GM21723 (cell line): ENCODE results near the gene SAMHD1.
"Not testable (repeated sequence)": the region's sequence is repeated elsewhere in the genome, so short reads cannot be mapped to it uniquely, and the experiment has no call there.

Experiments
- ATAC-seq: cut with Tn5 transposase; IDR thresholded peaks from one replicate; pipeline ENCODE4 v1.9.1; 2021; ENCODE audit warnings: mild to moderate bottlenecking, moderate library complexity; ENCODE audit not compliant: unreplicated experiment

SAMHD1 gene

GRCh38 chr20:36951198-36951978 lies at the start of gene SAMHD1:
Gene SAMHD1 (minus strand): TSS chr20:36951708. CDS start chr20:36951643, 65 bp downstream.
- ATAC-seq: peak; percentile 81

DNA sequence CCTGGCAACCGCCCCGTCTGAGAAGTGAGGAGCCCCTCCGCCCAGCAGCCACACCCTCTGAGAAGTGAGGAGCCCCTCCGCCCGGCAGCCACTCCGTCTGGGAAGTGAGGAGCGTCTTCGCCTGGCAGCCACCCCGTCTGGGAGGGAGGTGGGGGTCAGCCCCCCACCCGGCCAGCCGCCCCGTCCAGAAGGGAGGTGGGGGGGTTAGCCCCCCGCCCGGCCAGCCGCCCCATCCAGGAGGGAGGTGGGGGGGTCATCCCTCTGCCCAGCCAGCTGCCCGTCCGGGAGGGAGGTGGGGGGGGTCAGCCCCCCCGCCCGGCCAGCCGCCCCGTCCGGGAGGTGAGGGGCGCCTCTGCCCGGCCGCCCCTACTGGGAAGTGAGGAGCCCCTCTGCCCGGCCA lies 48.7 kb upstream of the SAMHD1 start:
- ATAC-seq: not testable (repeated sequence)

DNA sequence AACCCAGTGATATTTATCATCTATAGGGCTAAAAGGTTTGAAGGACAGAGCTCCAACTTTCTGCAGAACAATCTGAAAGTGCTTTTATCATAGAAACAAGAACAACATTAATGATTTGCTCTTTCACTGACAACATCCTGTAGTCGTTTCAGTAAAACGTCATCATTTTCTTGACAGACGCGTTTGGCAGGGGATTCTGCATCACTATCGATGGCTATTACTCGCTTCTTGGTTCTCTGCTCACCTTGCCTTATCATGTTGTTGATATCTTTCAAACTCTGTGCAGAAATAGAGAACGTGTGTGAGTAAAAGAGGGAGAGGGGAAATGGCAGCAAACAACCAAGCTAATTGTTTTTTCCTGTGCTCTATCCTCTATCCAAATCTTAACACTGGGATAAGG lies 47.1 kb upstream of the SAMHD1 start:
- no peak for ATAC-seq

DNA sequence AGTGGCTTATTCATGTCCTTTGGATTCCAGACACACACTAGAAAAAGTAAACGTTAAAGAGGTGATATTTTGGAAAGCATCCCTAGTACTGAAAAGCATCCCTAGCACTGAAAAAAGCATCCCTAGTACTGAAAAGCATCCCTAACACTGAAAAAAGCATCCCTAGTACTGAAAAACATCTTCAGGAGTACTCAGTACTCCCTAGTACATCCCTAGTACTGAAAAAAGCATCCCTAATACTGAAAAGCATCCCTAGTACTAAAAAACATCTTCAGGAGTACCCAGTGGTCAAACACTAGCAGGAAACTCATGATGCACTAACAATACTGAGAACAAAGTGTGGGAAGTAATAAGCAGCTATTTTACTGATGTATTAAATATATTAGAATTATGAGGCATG lies 45.6 kb upstream of the SAMHD1 start:
- ATAC-seq: no peak

DNA sequence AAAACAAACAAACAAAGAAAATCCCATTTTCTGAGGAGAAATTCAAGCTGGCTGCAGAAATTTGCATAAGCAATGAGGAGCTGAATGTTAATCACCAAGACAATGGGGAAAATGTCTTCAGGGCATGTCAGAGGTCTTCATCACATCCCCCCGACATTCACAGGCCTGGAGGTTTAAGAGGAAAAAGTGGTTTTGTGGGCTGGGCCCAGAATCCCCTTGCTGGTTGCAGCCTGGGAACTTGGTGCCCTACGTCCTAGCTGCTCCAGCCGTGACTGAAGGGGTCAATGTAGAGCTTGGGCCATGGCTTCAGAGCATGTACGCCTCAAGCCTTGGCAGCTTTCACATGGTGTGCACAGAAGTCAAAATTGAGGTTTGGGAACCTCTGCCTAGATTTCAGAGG lies 42.7 kb upstream of the SAMHD1 start:
- ATAC-seq: not testable (repeated sequence)

DNA sequence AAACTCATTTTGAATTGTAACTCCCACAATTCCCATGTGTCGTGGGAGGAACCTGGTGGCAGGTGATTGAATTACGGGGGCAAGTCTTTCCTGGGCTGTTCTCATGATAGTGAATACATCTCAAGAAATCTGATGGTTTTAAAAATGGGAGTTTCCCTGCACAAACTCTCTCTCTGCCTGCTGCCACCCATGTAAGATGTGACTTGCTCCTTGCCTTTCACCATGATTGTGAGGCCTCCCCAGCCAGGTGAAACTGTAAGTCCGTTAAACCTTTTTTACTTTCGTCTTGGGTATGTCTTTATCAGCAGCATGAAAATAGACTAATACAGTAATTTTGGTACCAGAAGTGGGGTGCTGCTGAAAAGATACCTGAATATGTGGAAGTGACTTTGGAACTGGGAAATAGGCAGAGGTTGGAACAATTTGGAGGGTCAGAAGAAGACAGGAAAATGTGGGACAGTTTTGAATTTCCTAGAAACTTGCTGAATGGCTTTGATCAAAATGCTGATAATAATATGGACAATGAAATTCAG lies 41.4 kb upstream of the SAMHD1 start:
- ATAC-seq: no peak

GRCh38 chr20:36991703-36992102 lies 40.2 kb upstream of the SAMHD1 start:
- no peak for ATAC-seq

- ATAC-seq: no peak
Measured at GRCh38 chr20:36989797-36990196, 38.3 kb upstream of the SAMHD1 start.

DNA sequence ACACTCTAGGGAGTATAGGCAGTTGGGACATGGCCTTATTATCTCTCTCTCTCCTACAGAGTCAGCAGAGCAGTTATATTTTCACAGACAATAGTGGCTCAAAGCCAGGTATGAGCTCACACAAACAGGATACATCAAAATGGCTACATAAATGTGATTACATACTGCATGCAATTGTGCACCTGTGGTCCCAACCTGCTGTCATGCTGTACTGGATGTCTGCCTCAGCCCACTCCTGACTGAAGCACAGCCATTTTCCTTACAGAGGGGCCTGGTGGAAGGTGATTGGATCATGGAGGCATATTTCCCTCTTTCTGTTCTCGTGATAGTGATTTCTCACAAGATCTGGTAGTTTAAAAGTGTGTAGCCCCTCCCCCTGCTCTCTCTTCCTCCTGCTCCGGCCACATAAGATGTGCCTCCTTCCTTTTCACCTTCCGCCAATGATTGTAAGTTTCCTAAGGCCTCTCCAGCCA lies 37.0 kb upstream of the SAMHD1 start:
- no peak for ATAC-seq

DNA sequence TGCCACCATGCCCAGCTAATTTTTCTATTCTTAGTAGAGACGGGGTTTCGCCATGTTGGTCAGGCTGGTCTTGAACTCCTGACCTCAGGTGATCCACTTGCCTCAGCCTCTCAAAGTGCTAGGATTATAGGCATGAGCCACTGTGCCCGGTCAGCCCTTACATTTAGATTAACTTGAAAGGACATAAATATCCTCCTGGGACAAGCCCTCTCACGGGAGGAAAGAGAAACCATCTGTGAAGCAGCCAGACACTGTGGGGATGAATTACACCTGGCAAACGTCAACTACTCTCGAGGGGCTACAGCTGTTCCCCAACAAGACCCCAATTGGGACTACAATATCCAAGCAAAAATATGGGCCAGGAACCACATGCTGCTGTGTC lies 32.7 kb upstream of the SAMHD1 start:
- no peak for ATAC-seq

GRCh38 chr20:36975099-36975818 lies 23.8 kb upstream of the SAMHD1 start:
- ATAC-seq: no peak

DNA sequence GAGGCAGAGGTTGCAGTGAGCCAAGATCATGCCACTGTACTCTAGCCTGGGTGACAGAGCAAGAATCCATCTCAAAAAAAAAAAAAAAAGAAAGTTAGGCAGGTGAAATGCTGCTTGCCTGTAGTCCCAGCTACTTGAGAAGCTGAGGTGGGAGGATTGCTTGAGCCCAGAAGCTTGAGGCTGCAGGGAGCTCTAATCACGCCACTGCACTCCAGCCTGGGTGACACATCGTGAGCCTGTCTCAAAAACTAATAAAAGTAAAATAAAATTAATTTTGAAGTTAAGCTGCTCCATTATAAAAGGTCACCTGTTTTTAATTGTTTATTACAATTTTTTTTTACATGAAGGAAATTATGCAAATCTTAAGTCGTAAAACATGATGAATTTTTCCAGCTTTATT lies 23.2 kb upstream of the SAMHD1 start:
- no peak for ATAC-seq

- ATAC-seq: no peak
Measured at GRCh38 chr20:36971103-36971502, 19.6 kb upstream of the SAMHD1 start.

DNA sequence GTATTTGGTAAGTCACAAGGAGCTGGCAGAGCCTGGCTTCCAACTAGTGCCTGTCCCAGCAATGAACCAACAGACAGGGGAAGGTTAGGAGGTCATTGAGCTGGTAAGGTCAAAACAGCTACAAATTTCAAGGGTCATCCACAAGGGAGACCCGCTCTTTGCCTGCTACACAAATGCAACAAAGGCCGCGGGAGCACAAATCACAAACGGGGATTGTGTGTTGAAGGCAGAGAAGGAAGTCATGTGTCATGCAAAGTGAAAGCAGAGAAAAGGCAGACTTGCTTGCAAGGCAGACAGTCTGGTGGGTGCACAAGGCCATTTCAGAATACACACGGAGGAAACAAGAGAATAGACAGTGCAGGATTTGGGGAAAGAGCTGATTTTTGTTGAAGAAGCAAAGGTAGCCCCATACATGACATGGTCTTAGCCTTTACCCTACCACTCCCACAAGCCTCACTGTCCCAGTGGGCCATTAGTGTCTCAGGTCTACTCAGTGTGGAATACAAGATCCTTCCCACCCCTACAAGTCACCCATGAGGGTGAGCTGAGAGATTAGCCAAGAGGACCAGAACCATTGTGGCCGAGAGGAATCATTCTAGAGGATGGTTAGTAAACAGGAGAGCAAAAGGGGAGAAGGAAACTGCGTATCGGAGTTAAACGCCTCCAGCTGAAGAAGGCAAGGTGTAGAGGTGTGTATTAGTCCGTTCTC lies 18.1 kb upstream of the SAMHD1 start:
- ATAC-seq: no peak

GRCh38 chr20:36969051-36969450 lies 17.5 kb upstream of the SAMHD1 start:
- ATAC-seq: no peak

- no peak for ATAC-seq
Measured at GRCh38 chr20:36967636-36968035, 16.1 kb upstream of the SAMHD1 start.

GRCh38 chr20:36966965-36967364 lies 15.5 kb upstream of the SAMHD1 start:
- not testable (repeated sequence) for ATAC-seq

DNA sequence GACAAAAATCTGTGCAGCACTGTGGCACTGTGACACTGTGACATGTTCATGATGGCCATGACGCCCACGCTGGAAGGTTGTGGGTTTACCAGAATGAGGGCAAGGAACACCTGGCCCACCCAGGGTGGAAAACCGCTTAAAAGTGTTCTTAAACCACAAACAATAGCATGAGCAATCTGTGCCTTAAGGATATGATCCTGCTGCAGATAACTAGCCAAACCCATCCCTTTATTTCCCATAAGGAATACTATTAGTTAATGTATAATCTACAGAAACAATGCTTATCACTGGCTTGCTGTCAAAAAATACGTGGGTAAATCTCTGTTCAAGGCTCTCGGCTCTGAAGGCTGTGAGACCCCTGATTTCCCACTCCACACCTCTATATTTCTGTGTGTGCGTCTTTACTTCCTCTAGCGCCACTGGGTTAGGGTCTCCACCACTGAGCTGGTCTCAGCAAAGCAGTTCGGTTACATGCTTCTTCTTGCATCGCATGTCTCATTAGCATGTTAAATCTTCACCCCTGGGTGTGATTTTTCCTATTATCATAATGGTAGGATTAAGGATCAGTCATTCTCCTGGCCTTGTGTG lies 10.9 kb upstream of the SAMHD1 start:
- not testable (repeated sequence) for ATAC-seq

DNA sequence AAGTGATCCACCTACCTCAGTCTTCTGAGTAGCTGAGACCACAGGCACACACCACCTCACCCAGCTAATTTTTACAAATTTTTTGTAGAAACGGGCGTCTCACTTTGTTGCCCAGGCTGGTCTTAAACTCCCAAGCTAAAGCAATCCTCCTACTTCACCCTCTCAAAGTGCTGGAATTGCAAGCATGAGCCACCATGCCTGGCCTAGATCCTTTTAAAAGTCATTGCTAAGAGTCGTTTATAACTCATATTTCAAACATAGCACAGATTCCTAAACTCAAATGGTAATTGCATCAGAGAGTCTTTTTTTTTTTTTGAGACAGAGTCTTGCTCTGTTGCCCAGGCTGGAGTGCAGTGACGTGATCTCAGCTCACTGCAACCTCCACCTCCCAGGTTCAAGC lies 7.7 kb upstream of the SAMHD1 start:
- ATAC-seq: no peak

DNA sequence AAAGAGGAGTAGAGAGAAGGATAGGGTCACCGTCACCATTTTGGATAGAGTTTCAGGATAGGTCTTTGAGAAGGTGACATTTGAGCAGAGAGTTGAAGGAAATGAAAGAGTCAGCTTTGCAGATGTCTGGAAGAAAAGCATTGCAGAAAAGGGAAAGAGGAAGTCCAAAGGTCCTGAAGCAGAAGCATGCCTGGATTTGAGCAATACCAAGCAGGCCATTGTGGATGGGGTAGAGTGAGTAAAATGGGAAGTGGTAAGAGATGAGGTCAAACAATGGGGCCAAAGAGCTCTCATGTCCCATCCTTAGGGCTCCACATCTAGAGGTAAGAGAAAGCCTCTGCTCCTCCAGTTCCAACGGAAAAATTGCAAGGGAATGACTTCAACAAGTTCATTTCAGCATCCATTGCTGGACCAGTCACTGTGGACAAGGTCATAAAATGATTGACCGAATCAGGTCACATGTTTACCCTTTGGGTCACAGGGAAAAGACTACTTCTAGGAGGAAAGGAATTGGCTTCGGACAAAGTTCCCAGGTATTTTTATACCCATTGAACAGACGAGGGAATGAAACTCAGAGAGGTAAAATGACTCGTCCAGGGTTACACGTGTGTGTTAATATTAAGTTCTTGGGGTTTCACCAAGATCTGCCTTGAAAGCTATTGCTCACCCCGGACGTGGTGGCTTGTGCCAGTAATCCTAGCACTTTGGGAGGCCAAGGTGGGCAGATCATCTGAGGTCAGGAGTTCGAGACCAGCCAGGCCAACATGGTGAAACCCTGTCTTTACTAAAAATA lies 6.6 kb upstream of the SAMHD1 start:
- no peak for ATAC-seq
